Cardiac muscle cell (in vitro differentiated cells and primary cell): ENCODE measurements around the gene NKX1-2. TPM values are rescaled to one million over a fixed set of nuclear protein-coding genes. Genes with fewer than 3 reads are reported as not detected.

Experiments
- DNase-seq, 2 donors: peaks; one replicate each; pipeline versions ENCODE4 v3.0.0 to v3.0.0-alpha.2; 2010 to 2017; ENCODE audit warnings: low read depth in 1 of 2, low spot score in 1 of 2
- H3K27ac ChIP-seq: fragments of 200-600 bp; sonication (generic); 2 replicates; pipeline ENCODE4 v1.5.1; 2016
- H3K27me3 ChIP-seq: fragments of 200-600 bp; sonication (generic); 2 replicates; pipeline ENCODE4 v1.6.0; 2016; ENCODE audit warnings: control low read depth
- H3K36me3 ChIP-seq: fragments of 200-600 bp; sonication (generic); 2 replicates; pipeline ENCODE4 v1.5.1; 2016; ENCODE audit warnings: control low read depth
- H3K4me1 ChIP-seq: fragments of 200-600 bp; sonication (generic); 2 replicates; pipeline ENCODE4 v1.8.1; 2017; ENCODE audit warnings: low read depth, mild to moderate bottlenecking, mixed run types
- H3K4me3 ChIP-seq: fragments of 200-600 bp; sonication (generic); 2 replicates; pipeline ENCODE4 v1.5.1; 2016; ENCODE audit warnings: mild to moderate bottlenecking
- H3K9me3 ChIP-seq: fragments of 200-600 bp; sonication (generic); 2 replicates; pipeline ENCODE4 v1.5.1; 2017; ENCODE audit warnings: low read depth, mild to moderate bottlenecking, control low read depth
- CTCF ChIP-seq: IDR thresholded peaks from 2 replicates; pipeline ENCODE4 v1.5.1; 2012; ENCODE audit warnings: low read depth, mild to moderate bottlenecking, low read length
- polyA plus RNA-seq: library from polyadenylated mRNA; unstranded; fragments of >200 nt; fragmentation: Nextera tagmentation; extraction: Ambion mirVana; gene quantifications from 2 replicates; pipeline ENCODE4 v1.2.1, GENCODE V29; 2016
- total RNA-seq: library from RNA; depleted of rRNA; stranded (reverse); fragments of >200 nt; gene quantifications from 2 replicates; pipeline ENCODE4 v1.2.3, GENCODE V29; 2016

Gene NKX1-2
- total and polyA plus RNA-seq, 2 experiments from 2014 or later, result 0.33 TPM; not detected in 1

DNA sequence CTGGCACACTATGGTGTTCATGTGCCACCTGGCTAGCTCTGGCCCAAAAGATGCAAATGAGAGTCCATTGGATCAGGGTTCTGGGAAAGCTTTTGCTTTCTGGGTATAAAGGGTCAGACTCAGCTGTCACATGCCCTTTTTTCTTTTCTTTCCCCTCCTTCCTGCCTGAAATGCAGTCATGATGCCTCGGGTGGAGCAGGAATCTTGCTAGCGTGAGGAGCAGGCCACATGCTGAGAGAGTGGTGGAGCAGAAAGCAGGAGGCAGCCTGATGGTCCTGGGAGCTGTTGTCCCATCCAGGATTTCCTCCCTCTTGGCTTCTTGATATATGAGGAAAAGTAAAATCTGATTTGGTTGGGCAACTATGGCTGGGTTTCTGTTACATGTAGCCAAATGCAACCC, 9.1 kb upstream of the NKX1-2 start:
- Histone ChIP-seq H3K36me3 (no peaks in the 10 kb centered on the region), H3K4me1 (peaks cover under 1% of the 10 kb centered on the region), H3K27ac (no peak overlapping the region), H3K9me3 (no peaks in the 10 kb centered on the region), H3K27me3 (peaks cover 20% of the 10 kb centered on the region), H3K4me3 (no peak overlapping the region)
- no peak for TF ChIP-seq CTCF
- no peak for DNase-seq

GRCh38 chr10:124458473-124458872, 8.6 kb upstream of the NKX1-2 start:
- H3K4me1 ChIP-seq, result no peaks in the 10 kb centered on the region
- no peaks in the 10 kb centered on the region for H3K36me3 ChIP-seq
- no peak for TF ChIP-seq CTCF
- no peak for DNase-seq
- H3K9me3 ChIP-seq, result no peaks in the 10 kb centered on the region
- peaks cover 24% of the 10 kb centered on the region for H3K27me3 ChIP-seq
- no peak overlapping the region for H3K4me3 ChIP-seq
- H3K27ac ChIP-seq, result no peak overlapping the region

DNA sequence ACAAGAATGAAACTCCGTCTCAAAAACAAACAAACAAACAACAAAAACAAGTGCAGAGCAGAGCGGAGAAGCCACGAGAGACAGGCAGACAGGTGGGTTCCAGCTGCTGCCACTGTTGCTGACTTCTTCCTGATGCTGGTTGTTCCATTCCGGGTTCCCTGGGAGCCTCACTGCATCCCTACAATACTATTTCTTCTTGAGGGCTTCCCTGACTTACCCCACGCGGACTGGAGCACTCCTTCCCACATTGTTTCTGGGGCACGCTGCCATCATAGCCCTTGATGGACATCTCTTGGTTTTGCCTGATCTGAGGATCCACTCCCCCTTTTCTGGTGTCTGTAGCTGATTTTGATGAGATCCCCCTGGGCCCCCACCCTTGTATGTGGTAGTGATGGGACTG, 5.6 kb upstream of the NKX1-2 start:
- Histone ChIP-seq H3K4me1 (no peaks in the 10 kb centered on the region), H3K27ac (no peak overlapping the region), H3K4me3 (no peak overlapping the region), H3K36me3 (no peaks in the 10 kb centered on the region), H3K27me3 (peaks cover 51% of the 10 kb centered on the region), H3K9me3 (no peaks in the 10 kb centered on the region)
- no peak for TF ChIP-seq CTCF
- no peak for DNase-seq

GRCh38 chr10:124453960-124454610, 4.2 kb upstream of the NKX1-2 start:
- peaks cover 3% of the 10 kb centered on the region for H3K4me1 ChIP-seq
- H3K27ac ChIP-seq, result no peak overlapping the region
- TF ChIP-seq CTCF, result no peak
- H3K9me3 ChIP-seq, result no peaks in the 10 kb centered on the region
- no peak for DNase-seq
- no peaks in the 10 kb centered on the region for H3K36me3 ChIP-seq
- peaks cover 64% of the 10 kb centered on the region for H3K27me3 ChIP-seq
- H3K4me3 ChIP-seq, result no peak overlapping the region

- no peaks in the 10 kb centered on the region for H3K9me3 ChIP-seq
- peaks cover 8% of the 10 kb centered on the region for H3K4me1 ChIP-seq
- TF ChIP-seq CTCF, result no peak
- H3K27me3 ChIP-seq, result peaks cover 93% of the 10 kb centered on the region
- no peak for DNase-seq
- H3K36me3 ChIP-seq, result no peaks in the 10 kb centered on the region
- no peak overlapping the region for H3K4me3 ChIP-seq
- H3K27ac ChIP-seq, result no peak overlapping the region
Measured at GRCh38 chr10:124451276-124451675, 1.4 kb upstream of the NKX1-2 start.

- Histone ChIP-seq H3K36me3 (no peaks in the 10 kb centered on the region), H3K27me3 (peaks cover 95% of the 10 kb centered on the region), H3K4me1 (peaks cover 8% of the 10 kb centered on the region), H3K27ac (no peak overlapping the region), H3K9me3 (no peaks in the 10 kb centered on the region), H3K4me3 (no peak overlapping the region)
- no peak for DNase-seq
- no peak for TF ChIP-seq CTCF
Measured at GRCh38 chr10:124450783-124451057, 885 bp upstream of the NKX1-2 start.
